ENCODE measurements around the gene TRNAU1AP.
"Not testable (repeated sequence)": the region's sequence is repeated elsewhere in the genome, so short reads cannot be mapped to it uniquely, and the experiment has no call there.

GRCh38 chr1:28586585-28587391, 33.9 kb downstream of the TRNAU1AP start:
- TF ChIP-seq, protein P1, sequence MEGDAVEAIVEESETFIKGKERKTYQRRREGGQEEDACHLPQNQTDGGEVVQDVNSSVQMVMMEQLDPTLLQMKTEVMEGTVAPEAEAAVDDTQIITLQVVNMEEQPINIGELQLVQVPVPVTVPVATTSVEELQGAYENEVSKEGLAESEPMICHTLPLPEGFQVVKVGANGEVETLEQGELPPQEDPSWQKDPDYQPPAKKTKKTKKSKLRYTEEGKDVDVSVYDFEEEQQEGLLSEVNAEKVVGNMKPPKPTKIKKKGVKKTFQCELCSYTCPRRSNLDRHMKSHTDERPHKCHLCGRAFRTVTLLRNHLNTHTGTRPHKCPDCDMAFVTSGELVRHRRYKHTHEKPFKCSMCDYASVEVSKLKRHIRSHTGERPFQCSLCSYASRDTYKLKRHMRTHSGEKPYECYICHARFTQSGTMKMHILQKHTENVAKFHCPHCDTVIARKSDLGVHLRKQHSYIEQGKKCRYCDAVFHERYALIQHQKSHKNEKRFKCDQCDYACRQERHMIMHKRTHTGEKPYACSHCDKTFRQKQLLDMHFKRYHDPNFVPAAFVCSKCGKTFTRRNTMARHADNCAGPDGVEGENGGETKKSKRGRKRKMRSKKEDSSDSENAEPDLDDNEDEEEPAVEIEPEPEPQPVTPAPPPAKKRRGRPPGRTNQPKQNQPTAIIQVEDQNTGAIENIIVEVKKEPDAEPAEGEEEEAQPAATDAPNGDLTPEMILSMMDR (IDR thresholded peaks at IDR 0.05): not testable (repeated sequence)
- TF ChIP-seq POLR2AphosphoS5 (IDR thresholded peaks at IDR 0.05): not testable (repeated sequence)
